Measurements from ENCODE around the gene UBE2R2.
"Not testable (repeated sequence)": the region's sequence is repeated elsewhere in the genome, so short reads cannot be mapped to it uniquely, and the experiment has no call there.

UBE2R2 gene

GRCh38 chr9:33798545-33798944 lies 18.4 kb upstream of the UBE2R2 start:
- in situ Hi-C loops (cut with MboI; ENCODE audit: low sequenced_read_pairs), result no loop called here

- in situ Hi-C loops (cut with MboI; ENCODE audit: low sequenced_read_pairs), result no loop called here
Measured at GRCh38 chr9:33799928-33800704, 16.8 kb upstream of the UBE2R2 start.

- in situ Hi-C loops (cut with MboI; ENCODE audit: low sequenced_read_pairs), result no loop called here
Measured at GRCh38 chr9:33800886-33801285, 16.1 kb upstream of the UBE2R2 start.

- in situ Hi-C loops (cut with MboI; ENCODE audit: low sequenced_read_pairs), result not testable (repeated sequence)
Measured at GRCh38 chr9:33801943-33802500, 14.9 kb upstream of the UBE2R2 start.

- in situ Hi-C loops (cut with MboI; ENCODE audit: low sequenced_read_pairs), result not testable (repeated sequence)
Measured at GRCh38 chr9:33804196-33804595, 12.8 kb upstream of the UBE2R2 start.

- in situ Hi-C loops (cut with MboI; ENCODE audit: low sequenced_read_pairs), result not testable (repeated sequence)
Measured at GRCh38 chr9:33807156-33807555, 9.8 kb upstream of the UBE2R2 start.

- in situ Hi-C loops (cut with MboI; ENCODE audit: low sequenced_read_pairs), result not testable (repeated sequence)
Measured at GRCh38 chr9:33808979-33809322, 8.0 kb upstream of the UBE2R2 start.

GRCh38 chr9:33809506-33809905 lies 7.5 kb upstream of the UBE2R2 start:
- in situ Hi-C loops (cut with MboI; ENCODE audit: low sequenced_read_pairs), result no loop called here

- in situ Hi-C loops (cut with MboI; ENCODE audit: low sequenced_read_pairs), result no loop called here
Measured at GRCh38 chr9:33813712-33814641, 3.0 kb upstream of the UBE2R2 start.

GRCh38 chr9:33815781-33816180 lies 1.2 kb upstream of the UBE2R2 start:
- in situ Hi-C loops (cut with MboI; ENCODE audit: low sequenced_read_pairs), result no loop called here

GRCh38 chr9:33817327-33818166 lies 587 bp downstream of the UBE2R2 start:
- in situ Hi-C loops (cut with MboI; ENCODE audit: low sequenced_read_pairs), result no loop called here

- in situ Hi-C loops (cut with MboI; ENCODE audit: low sequenced_read_pairs), result no loop called here
Measured at GRCh38 chr9:33818167-33818846, 1.3 kb downstream of the UBE2R2 start.

GRCh38 chr9:33818847-33819500 lies 2.0 kb downstream of the UBE2R2 start:
- in situ Hi-C loops (cut with MboI; ENCODE audit: low sequenced_read_pairs), result no loop called here

- in situ Hi-C loops (cut with MboI; ENCODE audit: low sequenced_read_pairs), result no loop called here
Measured at GRCh38 chr9:33820231-33820745, 3.3 kb downstream of the UBE2R2 start.

- in situ Hi-C loops (cut with MboI; ENCODE audit: low sequenced_read_pairs), result no loop called here
Measured at GRCh38 chr9:33823801-33824200, 6.8 kb downstream of the UBE2R2 start.

GRCh38 chr9:33827285-33827684 lies 10.3 kb downstream of the UBE2R2 start:
- in situ Hi-C loops (cut with MboI; ENCODE audit: low sequenced_read_pairs), result not testable (repeated sequence)

GRCh38 chr9:33829641-33830230 lies 12.8 kb downstream of the UBE2R2 start:
- in situ Hi-C loops (cut with MboI; ENCODE audit: low sequenced_read_pairs), result not testable (repeated sequence)

- in situ Hi-C loops (cut with MboI; ENCODE audit: low sequenced_read_pairs), result no loop called here
Measured at GRCh38 chr9:33835625-33836260, 18.8 kb downstream of the UBE2R2 start.

GRCh38 chr9:33836261-33836660 lies 19.3 kb downstream of the UBE2R2 start:
- in situ Hi-C loops (cut with MboI; ENCODE audit: low sequenced_read_pairs), result not testable (repeated sequence)

Measured in HL-60/S4 treated with retinoic acid at 250 ng/mL for 4 days and 3 days (cell line).